Activated T-cell treated with anti-CD3 and anti-CD28 coated beads, Interleukin-2, amount 50 U/mL, for 4 hours (primary cell): ENCODE data around the gene ATG16L1. TPM values are rescaled to one million over a fixed set of nuclear protein-coding genes. Genes with fewer than 3 reads are reported as not detected.

ENCODE experiments used
- ATAC-seq, 2 donors: fragments of 200-7000 bp; cut with Tn5 transposase; one replicate each; pipeline ENCODE4 v1.10.0; 2021
- DNase-seq: peaks from one replicate; pipeline ENCODE4 v3.0.0-alpha.2; 2020
- H3K27me3 Mint-ChIP-seq: one replicate; pipeline ENCODE4 v1.8.0; 2021; ENCODE audit warnings: low read depth, mixed read lengths
- H3K36me3 Mint-ChIP-seq: one replicate; pipeline ENCODE4 v1.8.0; 2022; ENCODE audit warnings: mixed read lengths; ENCODE audit not compliant: insufficient read depth
- H3K4me1 Mint-ChIP-seq: one replicate; pipeline ENCODE4 v1.8.0; 2021; ENCODE audit warnings: low read depth, mixed read lengths
- H3K4me3 Mint-ChIP-seq: one replicate; pipeline ENCODE4 v1.8.0; 2021; ENCODE audit warnings: mild to moderate bottlenecking, moderate library complexity, mixed read lengths
- H3K9me3 Mint-ChIP-seq: one replicate; pipeline ENCODE4 v1.8.0; 2021; ENCODE audit warnings: mixed read lengths
- total RNA-seq, 3 donors: library from RNA; stranded (reverse); gene quantifications; one replicate each; pipeline ENCODE4 v1.2.1, GENCODE V29; 2021

Gene ATG16L1
- total RNA-seq, 3 donors from 2014 or later, result 36.2 to 37.8 (median 36.9) TPM

- no peak for ATAC-seq
- H3K9me3 Mint-ChIP-seq, result no peaks in the 10 kb centered on the region
- peaks cover 22% of the 10 kb centered on the region for H3K4me1 Mint-ChIP-seq
- peaks cover 56% of the 10 kb centered on the region for H3K36me3 Mint-ChIP-seq
- DNase-seq, result no peak
- H3K4me3 Mint-ChIP-seq, result no peak overlapping the region
- no peaks in the 10 kb centered on the region for H3K27me3 Mint-ChIP-seq
These were observed 28.7 kb downstream of the ATG16L1 start for GRCh38 chr2:233280114-233280693.

DNA sequence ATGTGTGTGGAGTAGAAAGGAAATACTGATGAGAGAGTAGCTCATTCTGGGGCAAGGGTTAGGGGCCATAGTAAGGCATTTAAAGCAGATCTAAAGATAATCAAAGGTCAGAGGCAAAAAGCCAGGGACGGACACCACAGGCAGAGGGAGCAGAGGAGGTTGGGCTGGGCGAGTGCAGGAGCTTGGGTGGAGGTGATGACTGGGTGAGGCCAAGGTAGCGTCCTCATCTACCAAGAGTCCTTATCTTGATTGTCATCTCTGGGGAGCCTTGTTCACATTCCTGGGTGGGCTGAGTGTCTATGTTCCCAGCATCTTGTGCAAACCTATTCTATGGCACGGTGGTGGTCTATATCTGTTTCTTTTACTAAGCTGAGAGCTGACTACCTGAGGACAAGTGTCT, 30.1 kb downstream of the ATG16L1 start:
- ATAC-seq, result no peak
- H3K36me3 Mint-ChIP-seq, result peaks cover 51% of the 10 kb centered on the region

DNA sequence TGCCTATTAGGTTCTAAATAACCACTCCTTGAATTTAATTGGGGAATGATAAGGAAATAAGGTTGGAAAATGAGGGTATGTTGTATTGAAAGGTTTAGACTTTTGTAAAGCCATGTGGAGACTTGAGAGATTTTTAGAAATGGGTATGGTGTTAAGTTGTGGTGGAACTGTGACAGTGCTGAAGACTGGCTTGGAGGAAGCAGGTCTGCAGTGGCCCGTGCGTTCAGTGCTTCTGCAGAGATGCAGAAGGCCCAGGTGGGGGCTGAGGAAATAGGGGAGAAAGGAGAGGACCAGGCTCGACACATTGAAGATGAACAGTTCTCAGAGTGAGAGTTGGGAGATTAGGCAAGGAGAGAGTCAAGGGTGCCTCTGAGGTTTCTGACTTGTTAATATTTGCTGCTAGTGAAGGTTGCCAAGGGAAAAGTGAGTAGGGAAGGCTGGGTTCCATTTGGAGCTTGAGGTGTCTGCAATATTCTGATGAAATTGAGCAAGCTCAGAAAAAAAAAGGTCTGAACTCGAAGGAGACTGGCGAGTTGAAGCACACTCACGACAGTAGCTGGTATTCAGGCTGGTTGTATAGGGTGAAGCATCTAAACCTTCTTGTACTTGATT, 30.6 kb downstream of the ATG16L1 start:
- Mint-ChIP-seq H3K9me3 (no peaks in the 10 kb centered on the region), H3K36me3 (peaks cover 55% of the 10 kb centered on the region), H3K27me3 (no peaks in the 10 kb centered on the region), H3K4me1 (peaks cover 22% of the 10 kb centered on the region), H3K4me3 (no peak overlapping the region)
- ATAC-seq (no peak), DNase-seq (no peak)

More for the DNA sequence above, 30.1 kb downstream of the ATG16L1 start:
- Mint-ChIP-seq H3K4me3 (no peak overlapping the region), H3K27me3 (no peaks in the 10 kb centered on the region), H3K9me3 (no peaks in the 10 kb centered on the region), H3K4me1 (peaks cover 22% of the 10 kb centered on the region)
- no peak for DNase-seq

- DNase-seq, result no peak
- Mint-ChIP-seq H3K4me1 (peaks cover 21% of the 10 kb centered on the region), H3K9me3 (no peaks in the 10 kb centered on the region), H3K27me3 (no peaks in the 10 kb centered on the region), H3K36me3 (peaks cover 51% of the 10 kb centered on the region), H3K4me3 (no peak overlapping the region)
- ATAC-seq, result no peak
These were observed 34.4 kb downstream of the ATG16L1 start for GRCh38 chr2:233285921-233286320.

DNA sequence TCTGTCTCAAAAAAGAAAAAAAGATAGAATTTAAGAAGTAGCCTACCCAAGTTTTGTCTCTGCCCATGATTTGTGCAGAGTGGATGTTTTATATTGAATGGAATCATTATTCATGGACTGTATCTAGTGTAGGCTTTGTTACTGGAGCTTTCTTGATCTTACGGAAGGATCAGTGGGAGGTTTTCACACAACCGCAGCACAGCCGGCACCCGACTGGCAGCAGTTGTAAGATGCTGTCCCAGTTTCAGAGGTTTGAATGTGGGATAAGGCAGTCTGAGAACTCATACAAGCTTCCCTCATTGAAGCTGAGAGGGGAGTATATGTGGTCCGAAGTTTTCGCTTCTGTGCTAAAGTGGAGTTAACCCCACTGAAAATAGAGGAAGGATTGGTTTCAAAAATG, 36.4 kb downstream of the ATG16L1 start:
- Mint-ChIP-seq H3K36me3 (peaks cover 52% of the 10 kb centered on the region), H3K9me3 (no peaks in the 10 kb centered on the region)
- DNase-seq, result no peak

GRCh38 chr2:233288663-233289062, 37.2 kb downstream of the ATG16L1 start:
- DNase-seq (no peak), ATAC-seq (no peak)
- Mint-ChIP-seq H3K4me3 (no peak overlapping the region), H3K27me3 (no peaks in the 10 kb centered on the region), H3K4me1 (peaks cover 2% of the 10 kb centered on the region), H3K9me3 (no peaks in the 10 kb centered on the region), H3K36me3 (peaks cover 53% of the 10 kb centered on the region)

More for the DNA sequence above, 36.4 kb downstream of the ATG16L1 start:
- no peak overlapping the region for H3K4me3 Mint-ChIP-seq
- H3K27me3 Mint-ChIP-seq, result no peaks in the 10 kb centered on the region
- ATAC-seq, result no peak
- H3K4me1 Mint-ChIP-seq, result peaks cover 4% of the 10 kb centered on the region

- Mint-ChIP-seq H3K4me3 (no peak overlapping the region), H3K4me1 (peaks cover 2% of the 10 kb centered on the region), H3K36me3 (peaks cover 61% of the 10 kb centered on the region), H3K9me3 (no peaks in the 10 kb centered on the region), H3K27me3 (no peaks in the 10 kb centered on the region)
- DNase-seq (no peak), ATAC-seq (no peak)
These were observed 38.2 kb downstream of the ATG16L1 start for GRCh38 chr2:233289648-233290047.

DNA sequence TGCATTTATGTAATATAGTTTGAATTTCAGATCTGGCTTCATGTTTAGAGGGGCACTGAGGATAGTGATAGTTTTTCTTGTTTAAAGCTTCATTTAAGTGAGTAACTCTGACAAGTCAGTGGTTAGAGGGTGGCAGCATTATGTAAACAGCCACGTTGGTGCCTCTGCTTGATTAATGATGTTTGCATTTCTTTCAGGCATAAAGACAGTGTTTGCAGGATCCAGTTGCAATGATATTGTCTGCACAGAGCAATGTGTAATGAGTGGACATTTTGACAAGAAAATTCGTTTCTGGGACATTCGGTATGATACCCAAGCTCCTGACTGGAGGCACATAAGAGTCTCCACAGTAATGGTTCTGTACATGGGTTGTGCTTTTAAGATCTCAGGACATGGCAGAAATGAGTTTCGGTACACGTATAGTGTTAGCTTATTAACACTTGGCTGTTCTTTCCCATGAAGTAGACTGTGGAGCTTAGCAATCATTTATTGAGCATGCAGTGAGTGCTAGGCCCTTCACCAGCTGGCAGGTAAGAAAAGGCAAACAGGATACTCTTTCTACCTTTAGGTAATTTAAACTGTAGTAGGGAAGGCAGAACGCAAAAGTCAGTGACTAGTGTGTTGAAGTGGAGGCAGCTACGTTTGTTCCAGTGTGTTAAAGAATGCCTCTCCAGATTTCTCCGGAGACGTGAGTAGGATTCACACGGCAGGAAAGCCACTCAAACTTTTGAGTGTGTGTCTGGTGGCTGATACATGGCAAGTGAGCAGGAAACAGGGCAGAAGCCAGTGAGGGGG, 38.8 kb downstream of the ATG16L1 start:
- no peaks in the 10 kb centered on the region for H3K27me3 Mint-ChIP-seq
- ATAC-seq, result no peak
- peaks cover 62% of the 10 kb centered on the region for H3K36me3 Mint-ChIP-seq
- no peak overlapping the region for H3K4me3 Mint-ChIP-seq
- no peaks in the 10 kb centered on the region for H3K9me3 Mint-ChIP-seq
- no peak for DNase-seq
- peaks cover 2% of the 10 kb centered on the region for H3K4me1 Mint-ChIP-seq

DNA sequence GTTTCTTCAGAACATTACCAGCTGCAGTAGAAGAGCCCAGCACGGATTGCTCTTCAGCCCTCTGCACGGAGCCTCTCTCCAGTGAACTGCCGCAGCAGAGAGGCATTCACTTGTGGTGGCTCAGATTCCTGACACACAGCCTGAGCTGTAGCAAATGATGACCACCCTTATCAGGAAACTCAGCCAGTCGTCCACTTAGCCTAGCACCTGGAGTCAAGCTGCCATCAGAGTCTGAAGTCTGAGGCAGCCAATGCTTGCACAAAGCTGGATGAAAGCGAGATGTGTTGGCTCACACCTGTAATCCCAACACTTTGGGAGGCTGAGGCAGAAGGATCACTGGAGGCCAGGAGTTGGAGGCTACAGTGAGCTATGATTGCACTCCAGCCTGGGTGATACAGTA, 44.4 kb downstream of the ATG16L1 start:
- DNase-seq, result no peak
- H3K9me3 Mint-ChIP-seq, result no peaks in the 10 kb centered on the region
- H3K36me3 Mint-ChIP-seq, result peaks cover 41% of the 10 kb centered on the region
- ATAC-seq, result no peak
- H3K4me1 Mint-ChIP-seq, result no peaks in the 10 kb centered on the region
- no peaks in the 10 kb centered on the region for H3K27me3 Mint-ChIP-seq
- H3K4me3 Mint-ChIP-seq, result no peak overlapping the region

DNA sequence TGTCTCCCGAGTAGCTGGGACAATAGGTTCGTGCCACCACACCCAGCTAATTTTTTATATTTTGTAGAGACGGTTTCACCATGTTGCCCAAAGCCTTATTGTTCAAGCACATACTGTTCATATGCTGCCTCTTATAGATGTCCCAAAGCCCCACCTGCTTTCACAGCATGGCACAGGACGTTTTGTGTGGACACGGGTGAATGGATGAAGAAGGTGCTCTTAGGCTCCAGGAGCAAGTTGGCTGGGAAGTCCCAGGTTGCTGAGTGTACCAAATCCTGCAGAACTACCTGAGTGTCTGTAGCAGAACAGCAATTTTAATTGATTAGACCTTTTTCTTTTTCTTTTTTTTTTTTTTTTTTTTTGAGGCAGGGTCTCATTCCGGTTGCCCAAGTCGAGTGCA, 45.6 kb downstream of the ATG16L1 start:
- Mint-ChIP-seq H3K4me1 (no peaks in the 10 kb centered on the region), H3K9me3 (no peaks in the 10 kb centered on the region), H3K36me3 (peaks cover 30% of the 10 kb centered on the region), H3K27me3 (no peaks in the 10 kb centered on the region), H3K4me3 (no peak overlapping the region)
- ATAC-seq (no peak), DNase-seq (no peak)

- H3K4me1 Mint-ChIP-seq, result no peaks in the 10 kb centered on the region
- no peaks in the 10 kb centered on the region for H3K27me3 Mint-ChIP-seq
- peaks cover 3% of the 10 kb centered on the region for H3K36me3 Mint-ChIP-seq
- H3K9me3 Mint-ChIP-seq, result no peaks in the 10 kb centered on the region
- H3K4me3 Mint-ChIP-seq, result no peak overlapping the region
- ATAC-seq (no peak), DNase-seq (no peak)
These were observed 48.9 kb downstream of the ATG16L1 start for GRCh38 chr2:233300401-233300800.

DNA sequence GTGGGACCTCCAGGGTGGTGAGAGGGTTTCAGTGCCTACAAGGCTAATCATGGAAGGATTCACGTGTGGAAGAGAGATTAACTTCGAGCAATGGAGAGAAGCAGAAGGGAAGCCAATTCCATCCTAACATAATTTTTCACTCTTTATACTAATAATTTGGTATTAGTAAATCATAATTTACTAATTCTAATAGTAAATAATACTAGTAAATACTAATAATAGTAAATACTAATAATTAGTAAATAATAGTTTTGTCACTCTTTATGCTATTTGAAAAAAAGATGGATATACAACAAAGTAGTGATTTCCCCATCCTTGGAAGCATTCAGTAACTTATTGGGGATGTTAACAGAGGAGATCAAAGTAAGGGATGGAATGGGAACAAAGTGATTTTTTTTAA, 49.8 kb downstream of the ATG16L1 start:
- ATAC-seq (no peak), DNase-seq (no peak)
- Mint-ChIP-seq H3K27me3 (no peaks in the 10 kb centered on the region), H3K4me3 (no peak overlapping the region), H3K36me3 (no peaks in the 10 kb centered on the region), H3K4me1 (no peaks in the 10 kb centered on the region), H3K9me3 (no peaks in the 10 kb centered on the region)

DNA sequence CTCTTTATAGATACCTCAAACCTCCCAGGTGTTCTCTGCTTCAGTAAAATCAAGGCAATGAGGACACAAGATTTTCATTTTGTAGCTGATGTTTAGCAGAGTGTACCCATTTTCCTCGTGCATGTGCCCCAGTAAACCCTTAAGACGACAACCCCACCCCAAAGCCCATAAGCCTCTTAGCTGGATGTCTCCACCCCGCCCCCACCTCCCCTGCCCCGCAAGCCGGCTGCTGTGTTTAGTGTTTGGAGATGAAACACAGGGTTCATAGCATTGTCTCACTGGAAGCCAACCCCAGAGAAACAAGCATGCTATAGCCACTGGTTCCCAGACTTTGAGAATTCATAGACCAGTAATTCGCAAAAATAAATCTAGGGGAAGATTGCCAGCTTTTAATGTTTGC, 50.3 kb downstream of the ATG16L1 start:
- no peak for ATAC-seq
- no peak overlapping the region for H3K4me3 Mint-ChIP-seq
- H3K36me3 Mint-ChIP-seq, result no peaks in the 10 kb centered on the region

GRCh38 chr2:233303252-233303651, 51.8 kb downstream of the ATG16L1 start:
- H3K9me3 Mint-ChIP-seq, result no peaks in the 10 kb centered on the region
- no peaks in the 10 kb centered on the region for H3K27me3 Mint-ChIP-seq
- DNase-seq (no peak), ATAC-seq (no peak)
- no peaks in the 10 kb centered on the region for H3K4me1 Mint-ChIP-seq
- no peaks in the 10 kb centered on the region for H3K36me3 Mint-ChIP-seq
- no peak overlapping the region for H3K4me3 Mint-ChIP-seq

More for the DNA sequence above, 50.3 kb downstream of the ATG16L1 start:
- Mint-ChIP-seq H3K27me3 (no peaks in the 10 kb centered on the region), H3K4me1 (no peaks in the 10 kb centered on the region), H3K9me3 (no peaks in the 10 kb centered on the region)
- DNase-seq, result no peak

DNA sequence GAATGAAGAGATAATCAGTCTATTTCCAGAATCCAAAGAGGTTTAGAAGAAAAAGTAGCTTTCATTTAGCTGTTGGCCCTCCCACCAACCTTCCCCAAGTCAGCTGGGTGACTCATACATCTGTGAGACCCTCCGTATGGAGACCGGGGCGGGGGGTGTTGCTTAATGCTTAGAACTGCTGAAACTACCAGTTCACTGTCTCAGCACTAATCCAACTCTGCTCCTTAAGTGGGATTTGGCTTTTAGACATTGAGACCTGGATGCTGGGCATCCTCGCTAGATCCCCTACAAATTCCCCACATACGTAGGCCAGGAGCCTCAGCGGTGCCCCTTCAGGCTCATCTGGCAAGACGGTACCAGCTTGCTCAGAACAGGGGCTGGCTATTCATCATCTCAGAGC, 56.1 kb downstream of the ATG16L1 start, which contains the start of gene SAG:
SAG (plus strand) TSS at position 252 of the 400 bp plus-strand sequence. CDS start 1,374 bp downstream, outside the sequence.
- Mint-ChIP-seq H3K36me3 (no peaks in the 10 kb centered on the region), H3K4me3 (no peak within 1 kb of the TSS), H3K9me3 (no peaks in the 10 kb centered on the region), H3K4me1 (peaks cover 5% of the 10 kb centered on the region), H3K27me3 (no peaks in the 10 kb centered on the region)
- DNase-seq (no peak), ATAC-seq (no peak)
